B cell (primary cell): Measurements from ENCODE around the gene TRABD2B. TPM values are rescaled to one million over a fixed set of nuclear protein-coding genes. Genes with fewer than 3 reads are reported as not detected.

Experiments used
- ATAC-seq: fragments of 200-7000 bp; cut with Tn5 transposase; one replicate; pipeline ENCODE4 v1.10.0; 2021; ENCODE audit warnings: low read depth, mild to moderate bottlenecking, moderate number of reproducible peaks, moderate library complexity
- CTCF ChIA-PET: fragments of 350-600 bp; sonication (Branson Sonifier 250); formaldehyde crosslinking; loops from one replicate; lab custom pipeline; 2021; ENCODE audit warnings: antibody characterized with exemption, inconsistent platforms; lab: Charles Lee
- POLR2A ChIA-PET: fragments of 350-600 bp; sonication (Branson Sonifier 250); formaldehyde crosslinking; loops from one replicate; lab custom pipeline; 2021; ENCODE audit warnings: antibody characterized with exemption; lab: Charles Lee
- DNase-seq: peaks from one replicate; pipeline ENCODE4 v3.0.0; 2013
- H2AFZ ChIP-seq: 2 replicates; pipeline ENCODE4 v1.6.1; 2012; ENCODE audit warnings: mild to moderate bottlenecking, low read depth, low read length; ENCODE audit not compliant: insufficient read depth, poor library complexity, severe bottlenecking
- H3K27ac ChIP-seq, 2 donors: 1 replicate in 1 of 2; 2 replicates in 1 of 2; pipeline ENCODE4 v1.5.1; 2012 to 2013; ENCODE audit warnings: low read length in 2 of 2, mild to moderate bottlenecking in 2 of 2, moderate library complexity in 1 of 2
- H3K27me3 ChIP-seq, 4 experiments: fragments of 200-600 bp in 1 of 4; sonication (generic) in 1 of 4; replicated peaks in 1 of 4; 1 replicate in 2 of 4; 2 replicates in 2 of 4; pipeline versions ENCODE4 v1.6.1 to v1.7.0; 2013 to 2016; ENCODE audit warnings: low read length in 3 of 4, mild to moderate bottlenecking in 2 of 4, mixed read lengths in 1 of 4, moderate library complexity in 1 of 4; ENCODE audit not compliant: insufficient read depth in 4 of 4, control insufficient read depth in 3 of 4; ENCODE audit errors: control extremely low read depth in 1 of 4
- H3K36me3 ChIP-seq, 2 experiments: replicated peaks in 1 of 2; 1 replicate in 1 of 2; 2 replicates in 1 of 2; pipeline versions ENCODE4 v1.6.1 to v1.7.1; 2013; ENCODE audit warnings: low read length in 1 of 2; ENCODE audit not compliant: insufficient read depth in 2 of 2, control insufficient read depth in 1 of 2; ENCODE audit errors: control extremely low read depth in 1 of 2, extremely low read depth in 1 of 2
- H3K4me1 ChIP-seq, 2 donors: fragments of 200-600 bp in 1 of 2; sonication (generic) in 1 of 2; 1 replicate in 1 of 2; 2 replicates in 1 of 2; pipeline versions ENCODE4 v1.5.1 to v1.6.1; 2013 to 2017; ENCODE audit warnings: low read length in 2 of 2; ENCODE audit not compliant: control insufficient read depth in 2 of 2, insufficient read depth in 2 of 2
- H3K4me2 ChIP-seq: replicated peaks from 2 replicates; pipeline ENCODE3; 2012; ENCODE audit warnings: mild to moderate bottlenecking, low read depth, low read length; ENCODE audit not compliant: poor library complexity, severe bottlenecking
- H3K4me3 ChIP-seq, 5 experiments: fragments of 200-600 bp in 1 of 5; sonication (generic) in 1 of 5; 1 replicate in 3 of 5; 2 replicates in 2 of 5; pipeline versions ENCODE4 v1.5.1 to v1.7.0; 2011 to 2016; ENCODE audit warnings: low read length in 4 of 5, mild to moderate bottlenecking in 4 of 5, low read depth in 2 of 5, control low read depth in 1 of 5, moderate library complexity in 1 of 5; ENCODE audit not compliant: insufficient read depth in 1 of 5; ENCODE audit errors: control extremely low read depth in 1 of 5, extremely low read depth in 1 of 5
- H3K79me2 ChIP-seq: fragments of 200-600 bp; sonication (generic); one replicate; pipeline ENCODE4 v1.6.0; 2016; ENCODE audit warnings: low read length; ENCODE audit not compliant: control insufficient read depth, insufficient read depth
- H3K9ac ChIP-seq: fragments of 200-600 bp; sonication (generic); 2 replicates; pipeline ENCODE4 v1.6.1; 2017; ENCODE audit warnings: mild to moderate bottlenecking, low read length, moderate library complexity
- H3K9me3 ChIP-seq, 3 donors: one replicate each; pipeline versions ENCODE4 v1.6.1 to v1.7.1; 2013; ENCODE audit warnings: low read length in 2 of 3; ENCODE audit not compliant: control insufficient read depth in 2 of 3, insufficient read depth in 1 of 3; ENCODE audit errors: control extremely low read depth in 1 of 3
- H4K20me1 ChIP-seq: 2 replicates; pipeline ENCODE4 v1.6.0; 2012; ENCODE audit warnings: mild to moderate bottlenecking, low read length; ENCODE audit not compliant: insufficient read depth, control insufficient read depth, poor library complexity, severe bottlenecking
- H3K27ac Mint-ChIP-seq: one replicate; pipeline ENCODE4 v1.8.0; 2021; ENCODE audit warnings: mixed read lengths
- H3K27me3 Mint-ChIP-seq: one replicate; pipeline ENCODE4 v1.8.0; 2021; ENCODE audit warnings: mixed read lengths
- H3K4me1 Mint-ChIP-seq: one replicate; pipeline ENCODE4 v1.8.0; 2021; ENCODE audit warnings: mixed read lengths
- H3K4me3 Mint-ChIP-seq: one replicate; pipeline ENCODE4 v1.8.0; 2021; ENCODE audit warnings: mixed read lengths
- H3K9me3 Mint-ChIP-seq: one replicate; pipeline ENCODE4 v1.8.0; 2022; ENCODE audit warnings: mixed read lengths; ENCODE audit not compliant: insufficient read depth
- EZH2 ChIP-seq: IDR thresholded peaks from 2 replicates; pipeline ENCODE4 v1.6.1; 2012; ENCODE audit warnings: borderline replicate concordance, low read depth, mild to moderate bottlenecking, moderate library complexity, low read length; ENCODE audit not compliant: insufficient read depth, poor library complexity, severe bottlenecking
- WGBS: methylation state at CpG from one replicate; pipeline ENCODE4 v1.1.5; 2013; ENCODE audit warnings: missing lambda C conversion rate; ENCODE audit not compliant: insufficient coverage; 5-methylcytosine and 5-hydroxymethylcytosine counted together
- intact Hi-C: fragments of 100-400 bp; cut with micrococcal nuclease; formaldehyde crosslinking; loops from one replicate; pipeline ENCODE4 v1.10.0; 2022
- polyA plus RNA-seq: library from polyadenylated mRNA; depleted of rRNA; stranded (reverse); fragments of >200 nt; gene quantifications from 2 replicates; pipeline ENCODE4 v1.2.3, GENCODE V29; 2012
- total RNA-seq, 2 donors: library from RNA; stranded (reverse); fragments of 120-200 nt in 1 of 2; gene quantifications; 1 replicate in 1 of 2; 2 replicates in 1 of 2; pipeline versions ENCODE4 v1.2.3 to v1.2.4, GENCODE V29; 2013 to 2022
- TF ChIP-seq, protein P1 (sequence below): fragments of 200-600 bp; IDR thresholded peaks from one replicate; pipeline ENCODE4 v1.8.0; 2022; ENCODE audit warnings: antibody characterized with exemption, mild to moderate bottlenecking

Gene TRABD2B
- total and polyA plus RNA-seq, 2 donors (not counting 1 experiment from before 2014, with no cell fraction given), result not detected

- no peaks in the 10 kb centered on the region for H4K20me1 ChIP-seq
- H3K4me2 ChIP-seq, result no peak overlapping the region
- no peaks in the 10 kb centered on the region for H3K27me3 ChIP-seq
- DNase-seq (no peak), ATAC-seq (no peak)
- no peaks in the 10 kb centered on the region for H3K36me3 ChIP-seq
- 89% methylated on average over 1 of the region's 2 CpGs for WGBS
- POLR2A ChIA-PET, result no interaction called here
- H3K4me3 ChIP-seq, result no peak overlapping the region
- H3K4me1 Mint-ChIP-seq, result no peaks in the 10 kb centered on the region
- intact Hi-C loops, result no loop called here
- H3K9ac ChIP-seq, result no peak overlapping the region
- no peaks in the 10 kb centered on the region for H3K79me2 ChIP-seq
- no peak overlapping the region for H3K27ac ChIP-seq
- peaks cover under 1% of the 10 kb centered on the region for H3K27me3 Mint-ChIP-seq
- no peak overlapping the region for H2AFZ ChIP-seq
- H3K4me3 Mint-ChIP-seq, result no peak overlapping the region
- no peak for TF ChIP-seq EZH2
- TF ChIP-seq, protein P1, sequence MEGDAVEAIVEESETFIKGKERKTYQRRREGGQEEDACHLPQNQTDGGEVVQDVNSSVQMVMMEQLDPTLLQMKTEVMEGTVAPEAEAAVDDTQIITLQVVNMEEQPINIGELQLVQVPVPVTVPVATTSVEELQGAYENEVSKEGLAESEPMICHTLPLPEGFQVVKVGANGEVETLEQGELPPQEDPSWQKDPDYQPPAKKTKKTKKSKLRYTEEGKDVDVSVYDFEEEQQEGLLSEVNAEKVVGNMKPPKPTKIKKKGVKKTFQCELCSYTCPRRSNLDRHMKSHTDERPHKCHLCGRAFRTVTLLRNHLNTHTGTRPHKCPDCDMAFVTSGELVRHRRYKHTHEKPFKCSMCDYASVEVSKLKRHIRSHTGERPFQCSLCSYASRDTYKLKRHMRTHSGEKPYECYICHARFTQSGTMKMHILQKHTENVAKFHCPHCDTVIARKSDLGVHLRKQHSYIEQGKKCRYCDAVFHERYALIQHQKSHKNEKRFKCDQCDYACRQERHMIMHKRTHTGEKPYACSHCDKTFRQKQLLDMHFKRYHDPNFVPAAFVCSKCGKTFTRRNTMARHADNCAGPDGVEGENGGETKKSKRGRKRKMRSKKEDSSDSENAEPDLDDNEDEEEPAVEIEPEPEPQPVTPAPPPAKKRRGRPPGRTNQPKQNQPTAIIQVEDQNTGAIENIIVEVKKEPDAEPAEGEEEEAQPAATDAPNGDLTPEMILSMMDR, result no peak
- CTCF ChIA-PET, result no interaction called here
- no peaks in the 10 kb centered on the region for H3K9me3 ChIP-seq
- no peaks in the 10 kb centered on the region for H3K9me3 Mint-ChIP-seq
- no peaks in the 10 kb centered on the region for H3K4me1 ChIP-seq
- H3K27ac Mint-ChIP-seq, result no peak overlapping the region
These were observed 143.3 kb downstream of the TRABD2B start for GRCh38 chr1:47853852-47854251.

DNA sequence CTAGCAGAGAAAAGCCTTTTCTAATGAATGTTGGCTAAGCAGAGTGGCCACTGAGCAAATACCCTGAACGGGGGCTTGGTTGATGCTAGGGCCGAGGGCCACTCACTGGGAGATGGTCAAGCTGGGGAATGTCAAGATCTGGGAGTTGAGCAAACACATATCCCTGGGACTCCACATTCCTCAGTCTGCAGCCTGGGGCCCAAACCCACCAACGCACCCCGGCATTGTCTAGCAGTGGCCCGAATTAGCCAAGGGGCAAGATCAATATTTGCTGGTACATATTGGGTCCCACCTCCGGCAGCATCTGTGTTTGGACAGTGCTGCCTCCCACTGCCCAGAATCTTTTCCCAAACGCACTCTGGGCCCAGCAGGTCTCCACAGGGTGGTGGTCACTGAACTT lies 144.1 kb downstream of the TRABD2B start:
- Mint-ChIP-seq H3K9me3 (no peaks in the 10 kb centered on the region), H3K27ac (no peak overlapping the region), H3K27me3 (no peaks in the 10 kb centered on the region), H3K4me1 (no peaks in the 10 kb centered on the region), H3K4me3 (no peak overlapping the region)
- CTCF ChIA-PET, result no interaction called here
- intact Hi-C loops, result no loop called here
- Histone ChIP-seq H3K79me2 (no peaks in the 10 kb centered on the region), H3K27me3 (no peaks in the 10 kb centered on the region), H4K20me1 (no peaks in the 10 kb centered on the region), H3K4me2 (no peak overlapping the region), H2AFZ (no peak overlapping the region), H3K36me3 (no peaks in the 10 kb centered on the region), H3K4me3 (no peak overlapping the region), H3K9me3 (no peaks in the 10 kb centered on the region), H3K9ac (no peak overlapping the region), H3K27ac (no peak overlapping the region), H3K4me1 (no peaks in the 10 kb centered on the region)
- no peak for DNase-seq
- 97% methylated on average over 6 of the region's 7 CpGs for WGBS
- POLR2A ChIA-PET, result no interaction called here
- ATAC-seq, result no peak
- TF ChIP-seq, protein P1, result no peak
- no peak for TF ChIP-seq EZH2
